ENCODE data around the gene TIPRL.

The TIPRL gene

GRCh38 chr1:168136709-168137514 lies 41.9 kb upstream of the TIPRL start, which contains the start of gene GPR161:
TSS of gene GPR161 (minus strand) at chr1:168136930. CDS start at chr1:168104850, 32,080 bp downstream.
- DNase-seq (ENCODE audit: low spot score) = peak; percentile 54
- TF ChIP-seq CTCF (IDR thresholded peaks at IDR 0.05; ENCODE audit: borderline replicate concordance, control extremely low read depth, extremely low read depth, insufficient read depth, missing control alignments) = no peak

GRCh38 chr1:168137515-168137821 lies 41.3 kb upstream of the TIPRL start:
- TF ChIP-seq CTCF (IDR thresholded peaks at IDR 0.05; ENCODE audit: borderline replicate concordance, control extremely low read depth, extremely low read depth, insufficient read depth, missing control alignments) = no peak
- in situ Hi-C loops (cut with MboI; ENCODE audit: low sequenced_read_pairs, unreplicated experiment) = no loop called here
- no peak for DNase-seq (ENCODE audit: low spot score)

More at GRCh38 chr1:168136709-168137514, 41.9 kb upstream of the TIPRL start, which contains the start of gene GPR161:
- in situ Hi-C loops (cut with MboI; ENCODE audit: low sequenced_read_pairs, unreplicated experiment) = no loop called here

GRCh38 chr1:168138134-168138533 lies 40.6 kb upstream of the TIPRL start:
- no peak for DNase-seq (ENCODE audit: low spot score)
- no peak for TF ChIP-seq CTCF (IDR thresholded peaks at IDR 0.05; ENCODE audit: borderline replicate concordance, control extremely low read depth, extremely low read depth, insufficient read depth, missing control alignments)
- in situ Hi-C loops (cut with MboI; ENCODE audit: low sequenced_read_pairs, unreplicated experiment) = no loop called here

GRCh38 chr1:168139070-168139469 lies 39.7 kb upstream of the TIPRL start:
- no peak for TF ChIP-seq CTCF (IDR thresholded peaks at IDR 0.05; ENCODE audit: borderline replicate concordance, control extremely low read depth, extremely low read depth, insufficient read depth, missing control alignments)
- in situ Hi-C loops (cut with MboI; ENCODE audit: low sequenced_read_pairs, unreplicated experiment) = no loop called here
- no peak for DNase-seq (ENCODE audit: low spot score)

GRCh38 chr1:168141871-168142385 lies 36.8 kb upstream of the TIPRL start:
- in situ Hi-C loops (cut with MboI; ENCODE audit: low sequenced_read_pairs, unreplicated experiment) = no loop called here
- TF ChIP-seq CTCF (IDR thresholded peaks at IDR 0.05; ENCODE audit: borderline replicate concordance, control extremely low read depth, extremely low read depth, insufficient read depth, missing control alignments) = no peak
- DNase-seq (ENCODE audit: low spot score) = no peak

- peak; percentile 91 for DNase-seq (ENCODE audit: low spot score)
- in situ Hi-C loops (cut with MboI; ENCODE audit: low sequenced_read_pairs, unreplicated experiment) = no loop called here
- peak; percentile 98 for TF ChIP-seq CTCF (IDR thresholded peaks at IDR 0.05; ENCODE audit: borderline replicate concordance, control extremely low read depth, extremely low read depth, insufficient read depth, missing control alignments)
Observed at GRCh38 chr1:168145184-168146159, 33.3 kb upstream of the TIPRL start.
